ENCODE data around the gene UMOD.
"Not testable (repeated sequence)": the region's sequence is repeated elsewhere in the genome, so short reads cannot be mapped to it uniquely, and the experiment has no call there.

UMOD gene

DNA sequence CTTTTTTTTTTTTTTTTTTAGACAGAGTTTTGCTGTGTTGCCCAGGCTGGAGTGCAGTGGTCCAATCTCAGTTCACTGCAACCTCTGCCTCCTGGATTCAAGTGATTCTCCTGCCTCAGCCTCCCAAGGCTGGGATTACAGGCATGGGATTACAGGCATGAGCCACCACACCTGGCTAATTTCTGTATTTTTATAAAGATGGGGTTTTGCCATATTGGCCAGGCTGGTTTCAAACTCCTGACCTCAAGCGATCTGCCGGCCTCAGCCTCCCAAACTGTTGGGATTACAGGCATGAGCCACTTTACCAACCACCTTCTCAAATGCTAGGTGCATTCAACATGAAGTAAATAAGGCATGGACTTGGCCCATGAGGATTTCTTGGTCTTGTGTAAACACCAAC lies 31.5 kb downstream of the UMOD start:
- not testable (repeated sequence) for DNase-seq (ENCODE audit: low read depth)

DNA sequence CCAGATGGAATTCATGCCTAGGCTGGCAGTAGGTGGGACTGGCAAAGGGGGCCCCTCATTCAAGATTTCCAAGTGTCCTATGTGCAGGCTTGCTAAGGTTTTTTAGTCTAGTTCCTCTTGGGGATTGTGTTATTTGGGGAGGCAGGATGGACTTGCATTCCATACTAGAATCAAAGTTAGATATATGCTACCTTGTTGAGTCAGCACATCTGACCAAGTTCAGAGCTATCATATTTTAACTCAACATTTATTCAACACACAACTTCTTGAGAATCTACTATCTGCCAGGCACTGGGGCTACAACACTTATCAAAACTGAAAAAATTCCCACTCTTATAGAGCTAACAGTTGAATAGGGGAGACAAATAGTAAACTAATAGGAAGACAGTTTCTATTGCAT lies 31.9 kb downstream of the UMOD start:
- no peak for DNase-seq (ENCODE audit: low read depth)

DNA sequence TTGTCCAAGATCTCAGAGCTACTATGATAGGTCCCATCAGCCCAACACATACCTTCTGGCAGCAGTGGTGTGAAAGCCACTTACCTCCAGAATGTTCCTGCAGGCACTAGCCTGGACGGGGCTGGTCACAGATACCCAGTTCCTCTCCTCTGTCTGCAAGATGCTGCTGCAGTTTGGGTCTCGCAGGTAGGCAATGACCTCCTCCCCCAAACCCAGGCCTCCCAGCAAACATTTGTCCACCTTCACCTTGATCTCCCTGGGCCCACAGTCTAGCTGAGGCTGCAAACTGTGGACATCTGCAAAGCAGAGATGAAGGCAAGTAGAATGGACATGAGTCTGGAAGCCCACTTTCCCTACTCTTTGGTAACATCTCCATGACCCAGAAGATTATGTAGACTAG lies 32.3 kb downstream of the UMOD start:
- DNase-seq (ENCODE audit: low read depth) = no peak

DNA sequence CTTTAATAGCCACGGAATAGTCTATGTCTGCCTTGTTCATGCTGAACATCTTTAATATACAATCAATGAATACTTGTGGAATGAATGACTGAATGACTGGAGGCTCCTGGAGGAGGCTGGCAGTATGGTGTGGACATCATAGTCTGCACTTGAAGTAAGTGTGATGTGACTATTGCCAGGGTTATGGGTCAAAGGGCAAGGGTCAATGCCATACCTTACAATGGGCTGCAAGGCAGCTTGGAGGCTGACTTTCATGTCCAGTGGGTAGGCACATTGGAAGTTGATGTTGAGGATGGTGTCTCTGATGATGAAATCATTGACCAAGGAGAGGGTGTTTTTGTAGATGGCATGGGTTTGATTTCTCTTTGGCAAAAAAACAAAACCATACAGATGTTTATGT lies 33.1 kb downstream of the UMOD start:
- DNase-seq (ENCODE audit: low read depth) = no peak

DNA sequence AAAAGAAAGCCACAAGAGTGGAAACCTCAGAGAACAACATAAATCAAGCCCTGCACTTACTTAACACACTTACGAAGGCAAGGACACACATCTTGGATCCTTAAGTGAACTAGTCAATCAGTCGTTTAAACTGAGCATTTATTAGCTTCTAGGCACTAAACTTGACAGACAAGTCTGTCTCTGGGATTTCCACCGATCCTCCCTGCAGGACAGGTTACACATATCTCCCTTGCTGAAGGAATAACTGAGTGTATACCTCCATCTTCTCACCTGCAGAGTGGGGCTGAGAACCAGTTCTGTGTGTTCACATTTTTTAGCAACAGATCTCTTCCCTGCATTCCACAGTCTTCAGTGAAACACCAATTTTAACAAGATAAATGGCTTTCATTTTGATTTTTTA lies 34.1 kb downstream of the UMOD start:
- no peak for DNase-seq (ENCODE audit: low read depth)

DNA sequence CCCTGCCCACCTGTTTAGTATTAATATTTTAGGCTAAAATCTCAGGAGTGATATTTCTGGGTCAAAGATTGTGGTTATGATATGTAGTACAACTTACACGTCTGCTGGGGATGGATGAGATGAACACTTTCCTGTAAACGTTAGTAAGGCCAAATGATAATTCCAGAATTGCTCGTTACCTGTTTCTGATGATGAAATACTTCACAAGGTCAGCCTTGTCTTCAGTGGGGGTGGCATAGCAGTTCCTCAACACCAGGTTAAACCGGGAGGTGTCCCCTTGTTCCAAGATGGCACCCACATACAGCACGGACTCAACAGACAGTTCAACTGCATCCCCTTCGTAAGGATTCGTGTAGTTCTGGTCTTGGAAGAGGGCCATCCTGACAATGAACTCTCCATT lies 34.5 kb downstream of the UMOD start:
- no peak for DNase-seq (ENCODE audit: low read depth)

DNA sequence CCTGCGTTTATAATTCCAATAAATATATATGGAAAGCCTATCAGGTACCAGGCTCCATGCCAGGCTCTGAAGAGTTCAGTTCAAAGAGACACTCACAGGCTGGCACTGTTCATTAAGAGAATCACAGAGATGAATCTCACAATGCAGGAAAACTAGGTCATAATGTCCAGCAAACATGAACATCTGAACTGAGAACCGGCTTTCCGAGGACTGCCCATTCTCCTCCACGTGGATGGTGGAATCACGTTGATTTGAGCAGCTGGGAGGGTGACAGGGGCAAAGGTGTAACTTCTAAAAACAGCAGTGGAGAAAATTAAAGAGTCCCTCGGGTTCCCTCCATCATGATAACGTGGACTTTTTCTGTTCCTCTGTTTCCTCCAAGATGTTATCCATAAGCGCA lies 35.4 kb downstream of the UMOD start:
- DNase-seq (ENCODE audit: low read depth) = no peak

DNA sequence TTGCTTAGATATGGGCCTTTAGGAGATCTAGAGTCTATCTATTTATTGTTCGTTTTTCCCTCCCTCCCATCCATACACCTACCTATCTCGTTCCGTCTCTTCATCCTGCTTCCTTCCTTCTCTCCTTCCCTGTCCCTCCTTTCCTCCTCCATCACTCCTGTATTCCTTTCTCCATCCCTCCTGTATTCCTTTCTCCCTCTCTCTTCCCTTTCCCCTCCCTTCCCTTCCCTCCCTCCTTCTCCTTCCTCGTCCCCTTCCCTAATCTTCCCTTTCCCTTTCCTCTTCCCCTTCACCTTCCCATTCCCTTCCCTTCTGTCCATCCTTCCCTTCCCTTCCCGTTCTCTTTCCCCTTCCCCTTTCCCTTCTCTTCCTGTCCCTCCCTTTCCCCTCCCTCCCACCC lies 35.8 kb downstream of the UMOD start:
- no peak for DNase-seq (ENCODE audit: low read depth)

DNA sequence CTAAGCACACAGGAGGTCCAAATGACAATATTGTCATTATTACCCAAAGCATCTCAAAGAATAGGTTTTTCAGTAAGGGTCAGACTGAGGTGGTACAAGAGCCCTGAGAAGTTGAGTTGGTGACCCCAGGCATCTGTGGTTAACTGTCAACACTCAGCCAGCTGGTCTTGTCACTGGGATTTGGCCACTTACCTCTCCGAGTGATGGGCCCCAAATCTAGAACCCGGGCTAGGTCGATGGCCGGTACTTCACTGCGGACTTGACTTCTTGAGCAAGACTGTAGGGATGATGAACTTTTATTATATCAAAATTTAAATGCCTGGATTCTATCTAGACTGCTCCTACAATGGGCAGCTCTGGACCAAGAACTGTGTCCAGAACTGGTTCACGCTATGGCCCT lies 36.8 kb downstream of the UMOD start:
- no peak for DNase-seq (ENCODE audit: low read depth)

DNA sequence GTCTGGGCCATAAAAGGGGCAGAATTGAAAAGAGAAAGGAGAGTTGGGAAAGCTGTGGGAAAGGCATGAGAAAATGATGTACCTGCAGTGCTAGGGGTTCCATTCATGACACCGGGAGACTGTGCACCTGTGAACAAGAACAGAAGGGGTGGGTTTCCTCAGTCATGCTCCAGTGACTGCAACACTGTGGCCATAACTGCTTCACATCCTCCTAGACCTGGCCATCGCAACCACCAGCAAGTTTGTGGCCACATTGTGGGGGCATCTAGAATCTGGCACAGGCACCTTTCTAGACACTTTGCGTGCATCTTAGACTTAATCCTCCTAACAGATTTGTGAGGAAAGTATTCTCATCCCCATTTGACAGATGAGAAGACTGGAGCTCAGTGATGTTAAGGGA lies 37.9 kb downstream of the UMOD start:
- DNase-seq (ENCODE audit: low read depth) = no peak

DNA sequence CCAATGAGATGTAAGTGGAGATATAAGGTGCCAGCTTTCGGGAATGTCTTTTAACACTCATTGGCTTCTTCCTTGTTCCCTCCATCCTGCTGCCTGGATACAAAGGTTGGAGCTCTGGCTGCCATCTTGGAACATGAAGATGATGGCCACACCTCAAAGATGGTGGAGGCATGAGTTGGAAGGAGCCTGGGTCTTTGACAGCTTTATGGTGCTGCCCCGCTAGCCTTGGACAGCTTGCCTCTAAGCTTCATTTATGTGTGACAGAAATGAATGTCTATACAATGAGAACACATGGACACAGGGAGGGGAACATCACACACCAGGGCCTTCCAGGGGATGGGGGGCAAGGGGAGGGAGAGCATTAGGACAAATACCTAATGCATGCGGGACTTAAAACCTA lies 38.8 kb downstream of the UMOD start:
- DNase-seq (ENCODE audit: low read depth) = no peak

DNA sequence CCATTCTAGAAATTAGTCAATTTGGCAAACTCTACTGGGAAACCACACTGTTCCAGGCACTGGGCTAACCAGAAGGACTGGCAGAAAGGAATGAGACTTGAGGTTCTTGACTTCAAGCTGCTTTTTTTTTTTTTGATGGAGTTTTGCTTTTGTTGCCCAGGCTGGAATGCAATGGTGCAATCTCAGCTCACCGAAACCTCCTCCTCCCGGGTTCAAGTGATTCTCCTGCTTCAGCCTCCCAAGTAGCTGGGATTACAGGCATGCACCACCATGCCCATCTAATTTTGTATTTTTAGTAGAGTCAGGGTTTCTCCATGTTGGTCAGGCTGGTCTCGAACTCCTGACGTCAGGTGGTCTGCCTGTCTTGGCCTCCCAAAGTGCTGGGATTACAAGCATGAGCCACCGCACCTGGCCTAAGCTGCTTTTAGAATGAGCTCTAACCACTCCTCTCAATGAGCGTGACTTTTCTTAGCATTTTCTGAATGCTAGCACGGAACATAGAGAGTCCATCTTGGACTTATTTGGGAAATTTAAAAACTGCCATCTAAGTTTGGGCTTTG lies 39.9 kb downstream of the UMOD start:
- DNase-seq (ENCODE audit: low read depth) = not testable (repeated sequence)

DNA sequence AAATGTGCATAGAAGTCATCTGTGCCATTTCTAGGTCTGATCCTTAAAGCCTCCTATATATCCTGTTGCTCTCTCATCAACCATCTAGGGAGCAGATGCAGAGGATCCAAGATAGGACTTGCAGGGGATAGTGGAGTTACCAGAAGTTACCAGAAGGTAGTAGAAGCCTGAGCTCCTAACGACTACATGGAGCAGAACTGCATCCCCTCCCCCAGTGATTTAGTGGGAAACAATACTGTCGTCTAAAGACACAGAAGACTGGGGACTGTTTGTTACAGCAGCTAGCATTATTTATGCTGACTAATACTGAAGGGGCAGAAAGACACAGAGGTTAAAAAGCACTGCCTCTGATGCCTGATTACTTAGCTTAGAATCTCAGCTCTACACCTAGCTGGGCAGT lies 41.0 kb downstream of the UMOD start:
- no peak for DNase-seq (ENCODE audit: low read depth)

DNA sequence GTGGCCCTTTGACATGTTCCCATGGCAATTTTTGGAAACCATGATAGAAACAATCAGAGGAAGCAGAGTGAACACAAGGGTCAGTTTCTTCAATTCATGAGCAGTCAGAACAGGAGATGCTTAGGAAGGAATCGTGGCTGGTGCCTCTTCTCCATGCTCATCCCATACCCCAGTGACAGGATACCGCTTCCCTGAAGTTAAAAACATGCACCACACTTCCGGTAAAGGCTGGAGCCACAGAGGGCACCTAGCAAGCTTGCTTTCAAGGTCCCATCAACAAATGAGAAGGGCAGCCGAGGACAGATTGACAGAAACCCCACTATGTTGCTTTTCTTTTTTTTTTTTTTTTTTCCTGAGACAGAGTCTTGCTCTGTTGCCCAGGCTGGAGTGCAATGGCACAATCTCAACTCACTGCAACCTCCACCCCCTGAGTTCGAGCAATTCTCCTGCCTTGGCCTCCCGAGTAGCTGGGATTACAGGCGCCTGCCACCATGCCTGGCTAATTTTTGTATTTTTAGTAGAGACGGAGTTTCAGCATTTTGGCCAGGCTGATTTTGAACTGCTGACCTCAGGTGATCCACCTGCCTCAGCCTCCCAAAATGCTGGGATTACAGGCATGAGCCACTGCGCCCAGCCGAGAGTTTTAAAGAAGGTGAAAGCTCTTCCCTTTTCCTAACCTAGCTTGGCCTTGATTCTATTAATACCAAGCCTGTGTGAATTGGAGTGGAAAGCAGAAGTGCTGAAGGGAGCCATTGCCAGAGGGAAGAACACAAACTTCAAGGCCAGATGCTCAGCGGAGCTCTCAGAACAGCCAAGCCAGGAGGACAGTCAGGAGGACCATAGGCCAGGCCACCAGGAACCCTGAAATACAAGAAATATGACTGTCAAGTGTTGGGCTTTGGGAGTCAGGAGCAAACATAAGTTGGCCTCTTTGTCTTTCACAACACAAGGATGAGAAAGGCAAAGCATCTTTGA lies 41.8 kb downstream of the UMOD start:
- DNase-seq (ENCODE audit: low read depth) = no peak

DNA sequence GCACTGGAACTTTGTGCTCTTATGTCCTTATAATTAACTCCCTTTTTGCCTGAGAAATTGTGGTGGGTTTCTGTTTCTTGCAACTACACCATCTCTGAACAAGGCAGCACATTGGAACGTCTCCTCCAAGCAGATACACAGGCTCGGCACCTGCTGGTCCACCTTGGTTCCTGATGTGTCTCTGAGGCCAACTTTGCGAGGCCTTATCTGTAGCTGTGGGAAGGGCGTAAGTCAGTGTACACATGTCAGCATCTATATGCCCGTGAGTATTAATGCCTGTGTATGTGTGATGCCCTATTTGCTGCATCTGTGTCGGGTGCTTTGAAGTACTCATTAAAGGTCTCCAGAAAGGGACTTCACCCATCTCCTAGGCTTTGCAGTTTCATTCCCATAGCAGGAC lies 42.7 kb downstream of the UMOD start:
- DNase-seq (ENCODE audit: low read depth) = no peak

DNA sequence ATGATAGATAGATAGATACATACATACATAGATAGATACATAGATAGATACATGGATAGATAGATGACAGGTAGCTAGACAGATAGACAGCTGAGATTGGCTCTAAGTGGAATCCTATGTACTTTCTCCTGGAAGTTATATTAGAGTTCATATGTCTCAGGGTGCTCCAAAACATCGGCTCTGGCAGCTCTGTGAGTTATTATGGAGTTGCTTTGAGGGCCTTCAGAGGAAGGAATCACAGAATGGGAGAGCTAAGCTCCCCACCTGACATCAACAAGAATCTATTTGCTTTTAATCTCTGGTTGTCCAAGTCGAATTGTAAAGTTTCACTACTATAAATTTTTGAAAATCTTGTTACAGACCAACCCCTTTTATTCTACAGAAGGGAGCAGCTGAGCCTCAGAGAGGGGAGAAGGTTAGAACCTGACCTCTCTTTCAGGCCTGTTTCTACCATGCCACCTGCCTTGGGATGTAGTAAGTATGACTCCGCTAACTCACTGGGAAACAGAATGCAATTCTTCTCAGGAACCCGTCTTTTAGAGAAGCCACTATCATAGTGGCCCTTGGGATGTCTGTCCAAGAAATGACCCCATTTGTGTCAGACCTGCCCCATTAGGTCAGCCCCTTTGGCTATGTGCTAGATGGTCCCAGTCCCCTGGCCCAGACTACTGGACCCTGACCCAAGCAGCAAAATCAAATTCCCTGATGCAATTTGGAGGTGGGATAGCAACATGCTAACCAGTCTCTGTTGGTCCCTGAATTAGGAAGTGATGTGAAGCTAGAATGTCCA lies 43.5 kb downstream of the UMOD start:
- no peak for DNase-seq (ENCODE audit: low read depth)

DNA sequence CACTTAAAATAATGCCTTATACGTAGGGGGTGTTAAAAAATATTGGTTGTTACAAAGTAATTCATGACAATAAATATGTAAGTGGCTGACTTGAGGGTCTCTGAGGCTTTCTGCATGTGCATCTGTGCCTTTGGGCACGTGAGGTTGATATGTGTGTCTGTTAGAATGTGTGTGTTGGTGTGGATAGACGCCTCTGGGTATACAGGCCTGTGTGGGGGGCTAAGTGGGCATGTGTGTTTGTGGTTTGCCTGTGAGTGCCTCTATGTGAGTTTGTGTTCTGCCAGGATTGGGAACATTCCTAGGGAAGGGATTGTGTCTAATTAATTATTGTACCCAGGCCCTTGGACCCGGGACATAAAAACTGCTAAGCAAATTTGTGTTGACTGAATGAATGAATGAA lies 44.2 kb downstream of the UMOD start:
- DNase-seq (ENCODE audit: low read depth) = no peak

DNA sequence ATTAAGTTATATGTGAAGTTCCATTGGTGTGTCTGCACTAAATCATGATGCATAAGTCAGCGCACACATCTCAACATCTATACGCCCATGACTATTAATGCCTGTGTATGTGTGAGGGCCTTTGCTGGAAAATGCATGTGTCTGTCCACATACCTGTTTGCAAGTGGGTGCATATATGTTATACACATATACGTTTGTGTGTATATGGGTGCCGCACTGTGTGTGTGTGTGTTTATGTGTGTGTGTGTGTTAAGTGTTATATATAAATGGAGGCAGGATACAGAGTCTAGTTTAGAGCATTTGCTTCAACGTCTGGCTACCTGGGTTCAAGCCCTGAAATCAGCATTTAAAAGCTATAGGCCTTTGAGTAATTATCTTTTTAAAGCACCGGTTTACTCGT lies 44.7 kb downstream of the UMOD start:
- no peak for DNase-seq (ENCODE audit: low read depth)

DNA sequence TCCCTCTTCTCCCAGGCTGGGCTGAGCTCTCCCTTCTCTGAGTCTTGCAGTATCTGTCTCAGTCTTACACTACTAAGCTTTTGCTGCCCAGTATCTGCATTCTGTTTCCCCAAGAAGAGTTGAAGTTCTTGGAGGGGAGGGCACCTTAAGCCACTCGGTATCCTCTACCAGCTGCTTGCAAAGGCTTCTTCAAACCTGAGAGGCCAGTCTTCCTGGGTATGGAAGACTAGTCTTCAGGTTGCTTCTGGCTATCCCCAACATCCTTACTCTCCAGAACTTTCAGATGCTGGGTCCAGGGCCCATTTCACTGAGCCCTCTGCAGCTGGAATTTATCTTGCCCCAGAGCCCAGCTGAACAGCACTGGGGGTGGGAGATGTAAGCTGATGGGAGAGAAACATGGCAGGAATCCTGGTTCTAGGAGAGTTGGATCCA lies 45.3 kb downstream of the UMOD start:
- DNase-seq (ENCODE audit: low read depth) = no peak

DNA sequence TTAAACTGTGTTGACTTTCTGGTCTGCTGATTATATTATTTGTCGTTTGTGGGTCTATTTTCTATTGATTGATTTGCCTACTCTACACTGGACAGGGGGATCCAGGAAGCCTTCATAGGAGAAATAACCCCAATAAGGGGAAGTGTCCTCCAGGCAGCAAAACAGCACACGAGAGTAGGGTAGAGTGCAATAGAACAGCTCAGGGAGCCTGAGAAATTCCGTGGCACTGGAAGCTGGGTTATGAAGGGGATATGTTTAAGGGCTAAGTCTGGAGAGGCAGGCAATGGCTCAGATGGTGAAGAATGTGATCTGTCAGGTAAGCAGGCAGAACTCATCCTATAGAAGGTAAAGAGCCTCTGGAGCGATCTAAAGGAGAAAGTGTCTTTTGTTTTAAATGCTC lies 46.1 kb downstream of the UMOD start:
- DNase-seq (ENCODE audit: low read depth) = no peak

DNA sequence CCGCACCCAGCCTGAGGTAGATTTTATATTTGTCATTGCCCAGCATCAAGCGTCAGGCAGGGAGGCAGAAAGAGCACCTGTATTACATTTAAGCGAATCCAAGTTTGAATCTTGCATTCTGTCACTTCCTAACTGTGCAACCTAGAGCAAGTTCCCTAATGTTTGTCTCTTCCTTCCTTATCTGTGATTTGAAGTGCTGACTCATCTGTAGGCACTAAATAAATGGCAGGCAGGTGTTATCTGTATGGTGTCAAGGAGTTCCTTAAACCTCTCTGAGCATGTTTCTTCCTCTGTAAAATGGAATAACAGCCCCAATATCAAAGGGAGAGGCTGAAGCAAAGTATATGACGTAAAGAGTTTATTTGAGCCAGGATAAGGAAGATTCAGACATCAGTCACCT lies 49.5 kb downstream of the UMOD start:
- DNase-seq (ENCODE audit: low read depth) = no peak

DNA sequence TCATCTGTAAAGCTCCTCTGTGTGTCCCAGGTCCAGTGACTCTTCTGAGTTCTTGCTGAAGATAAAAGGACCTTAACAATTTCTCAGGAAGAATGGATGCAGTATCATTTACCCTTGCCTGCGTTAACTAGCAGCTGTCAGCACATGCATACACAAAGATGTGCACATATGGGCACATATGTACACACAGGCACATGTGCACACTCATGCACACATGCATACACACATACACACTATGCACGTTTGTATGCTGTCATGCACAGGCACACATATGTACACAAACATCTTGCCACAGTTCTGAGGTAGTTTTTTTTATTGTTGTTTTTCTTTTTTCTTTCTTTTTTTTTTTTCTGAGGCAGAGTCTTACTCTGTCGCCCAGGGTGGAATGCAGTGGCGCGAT lies 50.1 kb downstream of the UMOD start:
- DNase-seq (ENCODE audit: low read depth) = no peak

DNA sequence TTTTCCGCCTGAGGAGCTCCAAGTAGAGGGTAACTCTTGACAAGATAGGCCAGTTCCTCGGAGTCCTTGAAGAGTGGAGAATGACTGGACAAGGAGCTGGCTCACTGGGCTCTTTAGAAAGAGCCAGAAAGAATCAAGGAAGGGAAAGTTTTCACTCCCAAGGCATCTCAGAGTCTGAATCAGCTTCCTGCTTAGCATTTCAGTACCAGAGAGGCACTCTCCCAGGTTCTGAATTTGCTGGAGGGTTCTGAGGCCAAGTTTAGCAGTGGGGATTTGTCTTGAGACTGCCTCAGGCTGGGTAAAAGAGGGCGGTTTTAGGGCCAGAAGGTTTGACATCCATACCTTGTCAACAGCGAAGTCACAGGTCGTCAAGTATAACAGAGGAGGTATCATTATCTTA lies 50.7 kb downstream of the UMOD start:
- no peak for DNase-seq (ENCODE audit: low read depth)

Measured in T follicular helper cell (primary cell).